GM13977 (cell line): Measurements from ENCODE around the gene RFX6.

ENCODE experiments used
- DNase-seq: peaks from one replicate; pipeline ENCODE4 v3.0.0; 2012; ENCODE audit warnings: low spot score
- CTCF ChIP-seq: IDR thresholded peaks from 2 replicates; pipeline ENCODE4 v1.5.1; 2012; ENCODE audit warnings: mild to moderate bottlenecking, control low read depth; ENCODE audit not compliant: insufficient read depth; ENCODE audit errors: extremely low read depth, missing control alignments
- in situ Hi-C: fragments of 300-500 bp; cut with MboI; formaldehyde crosslinking; loops from one replicate; pipeline ENCODE4 v1.12.0; 2022; ENCODE audit warnings: low sequenced_read_pairs, low pct_unique_long_range_greater_than_20kb, mixed read lengths, inconsistent platforms; ENCODE audit not compliant: unreplicated experiment

Gene RFX6

GRCh38 chr6:116975600-116975999 lies 98.6 kb downstream of the RFX6 start:
- no peak for TF ChIP-seq CTCF
- no peak for DNase-seq
- in situ Hi-C loops = no loop called here

GRCh38 chr6:116979560-116979959 lies 102.5 kb downstream of the RFX6 start:
- TF ChIP-seq CTCF = no peak
- in situ Hi-C loops = no loop called here
- DNase-seq = no peak
